GM12891 (cell line): Measurements from ENCODE around the gene MICB.

ENCODE experiments used
- DNase-seq: peaks from one replicate; pipeline ENCODE4 v3.0.0; 2011; ENCODE audit warnings: low spot score; ENCODE audit not compliant: insufficient read length
- FAIRE-seq: peaks from 2 replicates; lab custom pipeline; 2011; peaks lifted over from hg19 to GRCh38; lab: Jason Lieb, UNC
- PAX5 ChIP-seq: IDR thresholded peaks from 2 replicates; pipeline ENCODE4 v1.6.1; 2011; ENCODE audit warnings: low read length, moderate library complexity, mild to moderate bottlenecking; ENCODE audit not compliant: insufficient read depth, severe bottlenecking
- POLR2A ChIP-seq: IDR thresholded peaks from 2 replicates; pipeline ENCODE4 v1.6.1; 2011; ENCODE audit warnings: low read depth, low read length, control low read depth
- POLR2AphosphoS5 ChIP-seq: IDR thresholded peaks from 2 replicates; pipeline ENCODE4 v1.6.1; 2011; ENCODE audit warnings: low read depth, low read length, control low read depth
- POU2F2 ChIP-seq: IDR thresholded peaks from 2 replicates; pipeline ENCODE4 v1.6.1; 2011; ENCODE audit warnings: low read depth, mild to moderate bottlenecking, control low read depth, low read length, moderate library complexity
- SPI1 ChIP-seq: IDR thresholded peaks from 2 replicates; pipeline ENCODE4 v1.6.1; 2011; ENCODE audit warnings: low read depth, low read length, control low read depth
- TAF1 ChIP-seq: IDR thresholded peaks from 2 replicates; pipeline ENCODE4 v1.6.1; 2011; ENCODE audit warnings: low read depth, low read length, control low read depth

Gene MICB

GRCh38 chr6:31464252-31465184 lies 33.4 kb upstream of the MICB start:
- DNase-seq (no peak), FAIRE-seq (no peak)
- no peak for TF ChIP-seq TAF1
- TF ChIP-seq PAX5 = no peak
- TF ChIP-seq POLR2A = peak; percentile 69; the same call in 1 of the 2 replicates
- no peak for TF ChIP-seq SPI1
- TF ChIP-seq POLR2AphosphoS5 = peak; percentile 54

DNA sequence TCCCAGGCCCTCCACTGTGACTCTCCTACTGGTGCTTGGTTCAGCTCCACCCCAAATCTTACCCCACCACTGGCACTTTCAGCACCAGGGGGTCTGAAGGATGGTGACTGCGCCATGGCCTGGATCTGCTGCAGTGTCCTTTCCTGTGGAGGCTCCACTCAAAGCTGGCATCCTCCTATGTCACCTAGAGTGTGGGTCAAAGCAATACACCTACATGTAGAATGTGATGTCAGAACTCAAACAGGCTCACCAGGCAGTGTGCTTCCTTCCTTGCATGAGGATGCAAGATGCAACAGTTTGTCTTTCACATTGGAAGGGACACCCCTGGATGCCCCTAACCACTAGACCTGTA lies 32.8 kb upstream of the MICB start:
- DNase-seq (no peak), FAIRE-seq (no peak)
- TF ChIP-seq POLR2A (0 out of 2 replicates have a peak, but pooled peaks have one; percentile 32), SPI1 (no peak)

DNA sequence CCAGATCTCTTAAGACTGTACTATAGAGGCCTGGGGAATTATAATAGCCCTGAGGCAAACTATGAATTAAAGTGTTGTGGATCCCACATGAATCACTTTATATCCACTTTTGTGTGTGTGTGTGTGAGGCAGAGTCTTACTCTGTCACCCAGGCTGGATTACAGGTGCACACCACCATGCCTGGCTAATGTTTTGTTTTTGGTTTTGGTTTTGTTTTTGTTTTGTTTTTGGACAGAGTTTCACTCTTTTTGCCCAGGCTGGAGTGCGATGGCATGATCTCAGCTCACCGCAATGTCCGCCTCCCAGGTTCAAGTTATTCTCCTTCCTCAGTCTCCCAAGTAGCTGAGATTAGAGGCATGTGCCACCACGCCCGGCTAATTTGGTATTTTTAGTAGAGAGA lies 32.2 kb upstream of the MICB start:
- no peak for FAIRE-seq
- DNase-seq = no peak
- TF ChIP-seq POU2F2 = no peak
- no peak for TF ChIP-seq POLR2AphosphoS5
- no peak for TF ChIP-seq PAX5
- no peak for TF ChIP-seq TAF1
- no peak for TF ChIP-seq POLR2A
- no peak for TF ChIP-seq SPI1

GRCh38 chr6:31466466-31466865 lies 31.5 kb upstream of the MICB start:
- FAIRE-seq (no peak), DNase-seq (no peak)
- TF ChIP-seq PAX5 = no peak
- TF ChIP-seq TAF1 = no peak
- no peak for TF ChIP-seq POLR2AphosphoS5
- no peak; the same call in 1 of the 2 replicates for TF ChIP-seq POU2F2
- TF ChIP-seq POLR2A = no peak; the same call in 1 of the 2 replicates
- TF ChIP-seq SPI1 = no peak

DNA sequence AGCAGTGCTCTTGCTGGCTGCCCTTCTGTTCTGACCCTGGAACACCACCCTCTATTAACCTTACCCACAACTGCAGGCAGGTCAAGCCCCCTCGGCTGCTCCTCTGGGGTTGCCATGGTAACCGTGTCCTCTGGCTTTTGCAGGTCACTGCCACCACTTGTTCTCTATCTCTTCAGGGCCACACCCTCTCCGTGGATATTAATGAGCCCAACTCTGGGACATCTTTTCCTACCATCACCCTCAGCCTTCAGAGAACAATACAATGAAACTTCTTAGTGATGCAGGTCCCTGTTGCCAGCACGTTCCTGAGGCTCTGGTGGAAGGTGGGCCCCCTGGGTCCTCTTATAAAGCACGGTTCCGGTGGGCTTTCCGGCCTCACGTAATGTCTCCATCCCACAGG lies 30.8 kb upstream of the MICB start:
- DNase-seq (no peak), FAIRE-seq (no peak)
- TF ChIP-seq POU2F2 (0 out of 2 replicates have a peak, but pooled peaks have one; percentile 21), POLR2AphosphoS5 (no peak), TAF1 (no peak), POLR2A (peak; percentile 16; the same call in 1 of the 2 replicates)

GRCh38 chr6:31468311-31468710 lies 29.6 kb upstream of the MICB start:
- DNase-seq = no peak
- FAIRE-seq = no peak
- TF ChIP-seq POLR2A = no peak
- no peak for TF ChIP-seq POU2F2
- no peak for TF ChIP-seq POLR2AphosphoS5
- no peak for TF ChIP-seq SPI1
- TF ChIP-seq PAX5 = no peak
- no peak for TF ChIP-seq TAF1

DNA sequence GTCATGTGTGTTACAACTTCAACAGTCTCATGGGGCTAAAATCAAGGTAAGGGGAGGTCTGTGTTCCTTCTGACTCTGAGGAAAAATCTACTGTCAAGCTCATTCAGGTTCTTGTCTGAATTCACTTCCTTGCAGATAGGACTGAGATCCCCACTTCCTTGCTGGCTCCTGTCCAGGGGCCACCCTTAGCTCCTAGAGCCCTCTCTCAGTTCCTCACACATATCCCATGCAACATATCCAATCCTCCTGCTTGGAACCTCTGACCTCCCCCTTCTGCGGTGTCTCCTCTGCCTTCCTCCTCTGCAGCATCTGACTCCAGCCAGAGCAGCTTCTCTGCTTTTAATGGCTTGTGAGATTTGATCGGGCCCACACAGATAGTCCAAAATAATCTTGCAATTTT lies 27.1 kb upstream of the MICB start:
- FAIRE-seq (no peak), DNase-seq (no peak)
- no peak for TF ChIP-seq TAF1
- TF ChIP-seq POLR2A = no peak
- no peak for TF ChIP-seq POU2F2
- no peak for TF ChIP-seq POLR2AphosphoS5
- no peak for TF ChIP-seq SPI1
- TF ChIP-seq PAX5 = no peak

- FAIRE-seq (no peak), DNase-seq (no peak)
- no peak for TF ChIP-seq POU2F2
- no peak for TF ChIP-seq PAX5
- no peak for TF ChIP-seq POLR2AphosphoS5
- TF ChIP-seq SPI1 = no peak
- TF ChIP-seq POLR2A = no peak
- no peak for TF ChIP-seq TAF1
Observed at GRCh38 chr6:31471711-31472110, 26.2 kb upstream of the MICB start.

GRCh38 chr6:31472259-31472658 lies 25.7 kb upstream of the MICB start:
- TF ChIP-seq SPI1 (no peak), TAF1 (no peak), PAX5 (no peak), POU2F2 (no peak), POLR2AphosphoS5 (no peak), POLR2A (no peak)
- DNase-seq (no peak), FAIRE-seq (no peak)
